ENCODE measurements around the gene TTC39C.

DNA sequence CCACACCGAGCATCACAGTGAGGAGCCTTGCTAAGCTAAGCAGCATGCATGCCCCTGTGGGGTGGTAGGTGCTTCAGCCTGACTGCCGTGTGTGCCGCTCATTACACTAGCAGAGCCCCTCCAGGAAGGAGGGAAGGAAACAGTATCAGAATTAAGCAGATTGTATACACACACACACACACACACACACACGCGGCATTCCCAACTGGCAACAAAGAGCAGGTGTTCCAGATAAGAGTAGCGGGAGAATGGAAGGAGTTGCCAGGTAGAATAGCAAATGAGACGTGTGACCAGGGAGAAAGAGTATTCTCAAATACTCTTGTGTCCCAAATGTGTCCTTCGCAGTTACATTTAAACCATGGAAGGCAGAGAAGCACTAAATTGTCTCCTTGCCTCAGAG, 47.6 kb upstream of the TTC39C start:
- TF ChIP-seq POLR2A (IDR thresholded peaks at IDR 0.05; ENCODE audit: low read length) = no peak
- TF ChIP-seq, protein P1, sequence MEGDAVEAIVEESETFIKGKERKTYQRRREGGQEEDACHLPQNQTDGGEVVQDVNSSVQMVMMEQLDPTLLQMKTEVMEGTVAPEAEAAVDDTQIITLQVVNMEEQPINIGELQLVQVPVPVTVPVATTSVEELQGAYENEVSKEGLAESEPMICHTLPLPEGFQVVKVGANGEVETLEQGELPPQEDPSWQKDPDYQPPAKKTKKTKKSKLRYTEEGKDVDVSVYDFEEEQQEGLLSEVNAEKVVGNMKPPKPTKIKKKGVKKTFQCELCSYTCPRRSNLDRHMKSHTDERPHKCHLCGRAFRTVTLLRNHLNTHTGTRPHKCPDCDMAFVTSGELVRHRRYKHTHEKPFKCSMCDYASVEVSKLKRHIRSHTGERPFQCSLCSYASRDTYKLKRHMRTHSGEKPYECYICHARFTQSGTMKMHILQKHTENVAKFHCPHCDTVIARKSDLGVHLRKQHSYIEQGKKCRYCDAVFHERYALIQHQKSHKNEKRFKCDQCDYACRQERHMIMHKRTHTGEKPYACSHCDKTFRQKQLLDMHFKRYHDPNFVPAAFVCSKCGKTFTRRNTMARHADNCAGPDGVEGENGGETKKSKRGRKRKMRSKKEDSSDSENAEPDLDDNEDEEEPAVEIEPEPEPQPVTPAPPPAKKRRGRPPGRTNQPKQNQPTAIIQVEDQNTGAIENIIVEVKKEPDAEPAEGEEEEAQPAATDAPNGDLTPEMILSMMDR (IDR thresholded peaks at IDR 0.05) = no peak
- no peak for TF ChIP-seq KDM5A (IDR thresholded peaks at IDR 0.05)
- TF ChIP-seq EP300 (IDR thresholded peaks at IDR 0.05) = no peak
